Endothelial cell of umbilical vein (primary cell): ENCODE results near the gene METTL1.

Source experiments
- POLR2A ChIP-seq: IDR thresholded peaks from 2 replicates; pipeline ENCODE4 v1.6.1; 2012; ENCODE audit warnings: low read depth, mild to moderate bottlenecking, control low read depth, low read length
- TF ChIP-seq, protein P1 (sequence below): IDR thresholded peaks from 2 replicates; pipeline ENCODE4 v1.6.1; 2011; ENCODE audit not compliant: insufficient read depth, insufficient read length

DNA sequence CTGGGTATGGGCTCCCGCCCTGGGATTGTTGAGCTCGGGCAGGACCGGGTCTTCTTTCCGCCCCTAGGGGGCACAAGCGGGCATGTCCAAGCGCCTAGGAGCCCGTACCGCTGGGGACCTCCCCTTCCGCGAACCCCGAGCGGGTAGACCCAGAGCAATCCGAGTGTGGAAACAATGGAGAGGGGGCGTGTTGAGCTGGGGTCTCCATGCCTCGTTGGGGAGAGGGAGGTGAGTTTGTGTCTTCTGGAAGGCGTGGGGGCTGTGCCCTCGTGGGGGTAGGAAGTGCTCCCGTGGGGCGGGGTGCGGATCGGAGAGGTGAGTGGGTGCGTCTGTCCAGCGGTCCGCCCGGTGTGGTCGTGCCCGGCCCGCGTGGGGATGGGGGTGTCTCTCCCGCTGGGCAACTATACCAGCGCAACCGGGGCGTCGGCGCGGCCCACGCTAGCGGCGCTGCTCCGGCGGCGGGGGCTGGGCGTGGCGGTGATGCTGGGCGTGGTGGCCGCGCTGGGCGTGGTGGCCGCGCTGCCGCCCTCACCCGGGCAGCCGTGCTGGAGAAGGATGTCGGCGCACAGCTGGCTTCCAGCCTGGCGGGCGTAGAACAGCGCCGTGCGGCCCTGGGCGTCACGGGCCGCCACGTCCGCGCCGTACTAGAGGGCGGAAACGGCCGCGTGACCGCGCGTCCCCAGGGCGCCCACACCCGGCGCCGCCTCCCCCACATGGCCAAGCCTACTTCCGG, 45.6 kb downstream of the METTL1 start:
- TF ChIP-seq, protein P1, sequence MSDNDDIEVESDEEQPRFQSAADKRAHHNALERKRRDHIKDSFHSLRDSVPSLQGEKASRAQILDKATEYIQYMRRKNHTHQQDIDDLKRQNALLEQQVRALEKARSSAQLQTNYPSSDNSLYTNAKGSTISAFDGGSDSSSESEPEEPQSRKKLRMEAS, result no peak
- TF ChIP-seq POLR2A, result peak; percentile 79
